Epithelial cell of esophagus (primary cell): ENCODE results near the gene AGR2.
"Not testable (repeated sequence)": the region's sequence is repeated elsewhere in the genome, so short reads cannot be mapped to it uniquely, and the experiment has no call there.

Experiments
- DNase-seq: peaks from one replicate; pipeline ENCODE4 v3.0.0; 2010; ENCODE audit warnings: low read depth
- H3K4me3 ChIP-seq: 2 replicates; pipeline ENCODE4 v1.5.1; 2011; ENCODE audit warnings: mild to moderate bottlenecking, low read length, control low read depth
- TF ChIP-seq, protein P1 (sequence below): IDR thresholded peaks from 2 replicates; pipeline ENCODE4 v1.5.1; 2011; ENCODE audit warnings: low read depth, mild to moderate bottlenecking, low read length, control low read depth, inconsistent platforms; ENCODE audit not compliant: insufficient read depth; ENCODE audit errors: missing control alignments

AGR2 gene

GRCh38 chr7:16804674-16805439, at the start of gene AGR2:
Gene AGR2 (minus strand): TSS chr7:16804999. CDS start chr7:16801796, 3,203 bp downstream.
- DNase-seq = peak; percentile 96
- peak within 1 kb of the TSS; percentile 38 for H3K4me3 ChIP-seq
- TF ChIP-seq, protein P1, sequence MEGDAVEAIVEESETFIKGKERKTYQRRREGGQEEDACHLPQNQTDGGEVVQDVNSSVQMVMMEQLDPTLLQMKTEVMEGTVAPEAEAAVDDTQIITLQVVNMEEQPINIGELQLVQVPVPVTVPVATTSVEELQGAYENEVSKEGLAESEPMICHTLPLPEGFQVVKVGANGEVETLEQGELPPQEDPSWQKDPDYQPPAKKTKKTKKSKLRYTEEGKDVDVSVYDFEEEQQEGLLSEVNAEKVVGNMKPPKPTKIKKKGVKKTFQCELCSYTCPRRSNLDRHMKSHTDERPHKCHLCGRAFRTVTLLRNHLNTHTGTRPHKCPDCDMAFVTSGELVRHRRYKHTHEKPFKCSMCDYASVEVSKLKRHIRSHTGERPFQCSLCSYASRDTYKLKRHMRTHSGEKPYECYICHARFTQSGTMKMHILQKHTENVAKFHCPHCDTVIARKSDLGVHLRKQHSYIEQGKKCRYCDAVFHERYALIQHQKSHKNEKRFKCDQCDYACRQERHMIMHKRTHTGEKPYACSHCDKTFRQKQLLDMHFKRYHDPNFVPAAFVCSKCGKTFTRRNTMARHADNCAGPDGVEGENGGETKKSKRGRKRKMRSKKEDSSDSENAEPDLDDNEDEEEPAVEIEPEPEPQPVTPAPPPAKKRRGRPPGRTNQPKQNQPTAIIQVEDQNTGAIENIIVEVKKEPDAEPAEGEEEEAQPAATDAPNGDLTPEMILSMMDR = no peak

DNA sequence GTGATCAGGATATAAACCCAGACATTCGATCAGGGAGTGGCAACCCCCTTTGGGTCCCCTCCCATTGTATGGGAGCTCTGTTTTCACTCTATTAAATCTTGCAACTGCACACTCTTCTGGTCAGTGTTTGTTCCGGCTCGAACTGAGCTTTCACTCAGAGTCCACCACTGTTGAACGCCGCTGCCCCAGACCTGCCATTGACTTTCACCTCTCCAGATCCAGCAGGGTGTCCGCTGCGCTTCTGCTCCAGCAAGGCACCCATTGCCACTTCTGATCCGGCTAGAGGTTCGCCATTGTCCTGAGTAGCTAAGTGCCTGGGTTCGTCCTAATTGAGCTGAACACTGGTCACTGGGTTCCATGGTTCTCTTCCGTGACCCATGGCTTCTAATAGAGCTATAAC, 48.4 kb upstream of the AGR2 start:
- DNase-seq, H3K4me3 ChIP-seq: not testable (repeated sequence)

- DNase-seq = peak; percentile 10
- H3K4me3 ChIP-seq = no peak overlapping the region
- TF ChIP-seq, protein P1 = no peak
These were observed 47.0 kb upstream of the AGR2 start for GRCh38 chr7:16851829-16852228.

GRCh38 chr7:16850614-16851466, 46.0 kb upstream of the AGR2 start:
- H3K4me3 ChIP-seq = no peak overlapping the region
- DNase-seq = no peak
- TF ChIP-seq, protein P1 = no peak

GRCh38 chr7:16849296-16850148, 44.7 kb upstream of the AGR2 start:
- DNase-seq = no peak
- TF ChIP-seq, protein P1 = no peak
- no peak overlapping the region for H3K4me3 ChIP-seq

- no peak overlapping the region for H3K4me3 ChIP-seq
- TF ChIP-seq, protein P1 = no peak
- peak; percentile 45 for DNase-seq
These were observed 42.6 kb upstream of the AGR2 start for GRCh38 chr7:16847381-16847860.
